Cardiac muscle cell (in vitro differentiated cells and primary cell): Measurements from ENCODE around the gene HMGB3. TPM values are rescaled to one million over a fixed set of nuclear protein-coding genes. Genes with fewer than 3 reads are reported as not detected.

ENCODE experiments used
- DNase-seq, 2 donors: peaks; one replicate each; pipeline versions ENCODE4 v3.0.0 to v3.0.0-alpha.2; 2010 to 2017; ENCODE audit warnings: low read depth in 1 of 2, low spot score in 1 of 2
- H3K27ac ChIP-seq: fragments of 200-600 bp; sonication (generic); 2 replicates; pipeline ENCODE4 v1.5.1; 2016
- H3K27me3 ChIP-seq: fragments of 200-600 bp; sonication (generic); 2 replicates; pipeline ENCODE4 v1.6.0; 2016; ENCODE audit warnings: control low read depth
- H3K36me3 ChIP-seq: fragments of 200-600 bp; sonication (generic); 2 replicates; pipeline ENCODE4 v1.5.1; 2016; ENCODE audit warnings: control low read depth
- H3K4me1 ChIP-seq: fragments of 200-600 bp; sonication (generic); 2 replicates; pipeline ENCODE4 v1.8.1; 2017; ENCODE audit warnings: low read depth, mild to moderate bottlenecking, mixed run types
- H3K4me3 ChIP-seq: fragments of 200-600 bp; sonication (generic); 2 replicates; pipeline ENCODE4 v1.5.1; 2016; ENCODE audit warnings: mild to moderate bottlenecking
- H3K9me3 ChIP-seq: fragments of 200-600 bp; sonication (generic); 2 replicates; pipeline ENCODE4 v1.5.1; 2017; ENCODE audit warnings: low read depth, mild to moderate bottlenecking, control low read depth
- polyA plus RNA-seq: library from polyadenylated mRNA; unstranded; fragments of >200 nt; fragmentation: Nextera tagmentation; extraction: Ambion mirVana; gene quantifications from 2 replicates; pipeline ENCODE4 v1.2.1, GENCODE V29; 2016
- total RNA-seq: library from RNA; depleted of rRNA; stranded (reverse); fragments of >200 nt; gene quantifications from 2 replicates; pipeline ENCODE4 v1.2.3, GENCODE V29; 2016
- TF ChIP-seq, protein P1 (sequence below): IDR thresholded peaks from 2 replicates; pipeline ENCODE4 v1.5.1; 2012; ENCODE audit warnings: low read depth, mild to moderate bottlenecking, low read length

HMGB3 gene
- total and polyA plus RNA-seq, 2 experiments from 2014 or later, result 117 to 120 TPM

DNA sequence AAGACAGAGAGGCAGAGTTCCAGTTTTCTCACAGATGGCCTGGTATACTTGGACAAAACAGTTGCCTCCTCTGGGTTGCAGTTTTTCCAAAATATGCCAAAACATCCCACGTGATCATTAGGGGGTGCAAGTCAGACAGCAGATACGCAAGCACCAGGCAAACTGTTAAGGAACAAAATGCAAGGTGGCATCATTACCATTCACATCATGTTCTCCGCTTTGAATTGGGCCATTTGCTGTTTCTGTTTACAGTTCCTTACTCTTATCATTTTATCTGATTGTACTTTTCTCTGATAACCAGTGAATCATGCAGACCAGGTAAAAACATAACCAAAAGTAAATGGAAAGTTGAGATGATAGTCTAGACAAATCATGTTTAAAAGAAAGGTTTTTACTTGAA is 16.4 kb upstream of the HMGB3 start:
- Histone ChIP-seq H3K27me3 (no peaks in the 10 kb centered on the region), H3K9me3 (no peaks in the 10 kb centered on the region), H3K4me3 (no peak overlapping the region), H3K27ac (no peak overlapping the region), H3K4me1 (no peaks in the 10 kb centered on the region), H3K36me3 (no peaks in the 10 kb centered on the region)
- DNase-seq, result no peak
- TF ChIP-seq, protein P1, sequence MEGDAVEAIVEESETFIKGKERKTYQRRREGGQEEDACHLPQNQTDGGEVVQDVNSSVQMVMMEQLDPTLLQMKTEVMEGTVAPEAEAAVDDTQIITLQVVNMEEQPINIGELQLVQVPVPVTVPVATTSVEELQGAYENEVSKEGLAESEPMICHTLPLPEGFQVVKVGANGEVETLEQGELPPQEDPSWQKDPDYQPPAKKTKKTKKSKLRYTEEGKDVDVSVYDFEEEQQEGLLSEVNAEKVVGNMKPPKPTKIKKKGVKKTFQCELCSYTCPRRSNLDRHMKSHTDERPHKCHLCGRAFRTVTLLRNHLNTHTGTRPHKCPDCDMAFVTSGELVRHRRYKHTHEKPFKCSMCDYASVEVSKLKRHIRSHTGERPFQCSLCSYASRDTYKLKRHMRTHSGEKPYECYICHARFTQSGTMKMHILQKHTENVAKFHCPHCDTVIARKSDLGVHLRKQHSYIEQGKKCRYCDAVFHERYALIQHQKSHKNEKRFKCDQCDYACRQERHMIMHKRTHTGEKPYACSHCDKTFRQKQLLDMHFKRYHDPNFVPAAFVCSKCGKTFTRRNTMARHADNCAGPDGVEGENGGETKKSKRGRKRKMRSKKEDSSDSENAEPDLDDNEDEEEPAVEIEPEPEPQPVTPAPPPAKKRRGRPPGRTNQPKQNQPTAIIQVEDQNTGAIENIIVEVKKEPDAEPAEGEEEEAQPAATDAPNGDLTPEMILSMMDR, result no peak

DNA sequence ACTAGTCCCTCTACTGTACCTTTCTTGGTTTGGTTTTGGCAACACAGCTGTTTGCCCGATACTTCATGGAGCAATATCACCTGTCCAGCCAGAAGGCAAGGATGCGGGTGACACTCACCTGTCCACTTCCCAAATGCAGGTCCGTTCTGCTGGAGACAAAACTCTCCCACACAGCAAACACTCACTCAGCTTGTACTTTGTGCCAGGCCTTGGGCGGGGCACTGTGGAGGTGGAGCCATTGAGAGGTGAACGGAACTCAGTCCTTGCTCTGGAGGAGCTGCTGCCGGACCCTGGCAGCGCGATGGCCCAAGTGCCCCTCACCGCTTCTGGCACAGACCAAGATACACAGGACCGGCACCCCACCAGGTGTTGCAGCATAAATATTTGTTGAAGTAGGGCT is 15.3 kb upstream of the HMGB3 start:
- H3K27ac ChIP-seq, result no peak overlapping the region
- no peaks in the 10 kb centered on the region for H3K27me3 ChIP-seq
- no peak for DNase-seq
- no peaks in the 10 kb centered on the region for H3K36me3 ChIP-seq
- H3K4me1 ChIP-seq, result no peaks in the 10 kb centered on the region
- TF ChIP-seq, protein P1, result no peak
- H3K4me3 ChIP-seq, result no peak overlapping the region
- H3K9me3 ChIP-seq, result no peaks in the 10 kb centered on the region

DNA sequence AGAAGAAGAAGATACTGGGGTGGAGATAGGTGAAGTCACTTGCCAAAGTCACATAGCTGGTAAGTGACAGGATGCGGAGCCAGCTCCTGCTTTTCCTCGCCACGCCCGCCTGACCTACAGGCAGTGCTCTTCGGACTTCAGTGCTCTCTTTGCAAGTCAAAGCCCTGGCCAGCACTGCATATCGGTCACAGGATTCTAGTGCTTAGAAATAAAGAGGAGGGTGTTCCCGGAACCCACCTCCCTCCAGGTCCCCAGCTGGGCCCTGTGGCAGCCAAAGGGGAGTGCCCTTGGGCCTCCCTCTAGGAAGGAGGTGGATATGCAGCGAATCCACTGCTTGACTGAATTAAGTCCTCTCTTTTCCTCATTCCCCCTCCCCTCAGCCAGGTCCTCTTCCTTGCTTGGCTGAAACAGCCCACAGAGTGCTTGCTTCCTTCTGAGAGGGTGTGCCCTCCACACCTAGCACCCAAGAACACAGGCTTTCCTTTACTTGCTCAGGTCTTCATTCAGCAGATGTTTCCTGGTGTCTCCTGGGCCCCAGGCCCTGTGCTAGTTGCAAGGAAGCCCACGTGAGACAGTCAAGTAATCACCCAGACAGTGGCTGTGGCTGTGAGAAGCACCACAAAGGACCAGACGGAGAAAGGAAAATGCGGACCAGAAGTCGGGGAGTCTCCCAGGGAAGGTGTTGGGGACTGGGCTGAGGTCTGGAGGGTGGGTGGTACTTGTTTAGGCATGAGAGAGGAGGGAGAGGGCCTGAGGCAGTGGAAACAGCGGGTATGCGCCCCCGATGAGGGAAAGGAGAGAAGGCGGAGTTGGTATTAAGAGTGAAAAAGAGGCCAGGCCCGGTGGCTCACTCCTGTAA is 14.0 kb upstream of the HMGB3 start:
- Histone ChIP-seq H3K27me3 (no peaks in the 10 kb centered on the region), H3K27ac (no peak overlapping the region), H3K36me3 (no peaks in the 10 kb centered on the region), H3K4me1 (no peaks in the 10 kb centered on the region), H3K9me3 (no peaks in the 10 kb centered on the region), H3K4me3 (no peak overlapping the region)
- no peak for DNase-seq
- TF ChIP-seq, protein P1, result no peak

DNA sequence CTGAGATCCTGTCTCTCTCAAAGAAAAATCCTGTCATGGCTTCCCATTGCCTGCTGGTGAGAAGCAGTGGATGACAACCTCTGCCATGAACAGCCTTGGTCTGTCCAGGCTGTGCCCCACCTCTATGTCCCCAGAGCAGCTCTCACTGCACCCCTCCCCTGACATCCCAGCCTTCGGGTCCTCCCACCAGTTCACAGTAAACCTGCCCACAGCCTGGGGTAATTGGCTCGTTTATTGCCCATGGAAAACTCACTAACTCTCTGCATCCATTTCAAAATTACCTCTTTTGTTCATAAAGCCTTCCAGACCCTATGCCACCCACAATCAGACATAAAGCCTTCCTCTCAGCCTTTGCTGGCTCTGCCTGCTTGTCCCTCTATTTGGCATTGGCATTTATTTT is 10.7 kb upstream of the HMGB3 start:
- TF ChIP-seq, protein P1, result no peak
- no peak overlapping the region for H3K27ac ChIP-seq
- H3K27me3 ChIP-seq, result no peaks in the 10 kb centered on the region
- no peak for DNase-seq
- H3K36me3 ChIP-seq, result no peaks in the 10 kb centered on the region
- H3K9me3 ChIP-seq, result no peaks in the 10 kb centered on the region
- H3K4me3 ChIP-seq, result no peak overlapping the region
- no peaks in the 10 kb centered on the region for H3K4me1 ChIP-seq

DNA sequence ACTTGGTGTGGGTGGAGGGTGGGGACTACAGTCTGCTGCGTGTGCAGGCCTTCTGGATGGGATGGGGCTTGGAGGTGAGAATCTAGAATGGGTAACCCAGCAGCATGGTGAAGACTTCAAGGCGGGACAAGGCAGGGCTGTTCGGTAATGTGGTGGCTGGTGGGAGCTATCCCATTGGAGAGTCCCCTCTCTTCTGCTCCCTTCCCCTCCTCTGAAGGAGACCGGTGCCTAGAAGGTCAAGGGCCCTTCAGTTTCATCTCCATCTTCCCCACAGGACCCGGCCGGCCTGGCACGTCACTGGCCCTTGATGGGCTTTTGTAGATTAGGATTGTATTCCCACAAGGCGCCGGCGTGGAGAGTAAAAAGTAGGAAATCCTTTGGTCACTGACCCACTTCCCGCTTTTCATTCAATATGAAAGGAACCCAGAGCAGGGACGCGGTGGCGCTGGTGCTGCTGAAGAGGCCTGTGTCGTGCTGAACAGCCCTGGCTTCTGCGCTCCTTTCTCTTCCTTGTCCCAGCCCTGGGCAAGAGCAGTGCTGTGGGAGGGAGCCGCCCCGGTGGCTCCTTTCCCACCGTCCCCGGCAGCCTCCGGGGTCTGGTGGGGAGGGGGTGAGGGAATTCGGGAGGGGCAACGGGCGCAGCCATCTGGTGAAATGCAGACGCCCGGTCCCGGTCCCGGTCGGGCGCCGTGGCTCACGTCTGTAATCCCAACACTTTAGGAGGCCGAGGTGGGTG is 7.3 kb upstream of the HMGB3 start:
- no peaks in the 10 kb centered on the region for H3K27me3 ChIP-seq
- no peaks in the 10 kb centered on the region for H3K36me3 ChIP-seq
- H3K9me3 ChIP-seq, result no peaks in the 10 kb centered on the region
- H3K4me1 ChIP-seq, result no peaks in the 10 kb centered on the region
- H3K4me3 ChIP-seq, result no peak overlapping the region
- DNase-seq, result no peak
- H3K27ac ChIP-seq, result no peak overlapping the region
- TF ChIP-seq, protein P1, result no peak
